HG02970 (cell line): ENCODE measurements around the gene SEPTIN11.
A peak's percentile ranks its signal among the peaks of the same experiment; 100 is the strongest.

Experiments
- ATAC-seq: cut with Tn5 transposase; IDR thresholded peaks from one replicate; pipeline ENCODE4 v1.9.1; 2021; ENCODE audit warnings: mild to moderate bottlenecking, moderate library complexity, moderate number of reproducible peaks; ENCODE audit not compliant: unreplicated experiment, low FRiP score

Gene SEPTIN11

GRCh38 chr4:76949276-76950051 is at the start of gene SEPTIN11:
TSS of gene SEPTIN11 (plus strand) at chr4:76949752. CDS start at chr4:76949904, 152 bp downstream.
- ATAC-seq: peak; percentile 72

DNA sequence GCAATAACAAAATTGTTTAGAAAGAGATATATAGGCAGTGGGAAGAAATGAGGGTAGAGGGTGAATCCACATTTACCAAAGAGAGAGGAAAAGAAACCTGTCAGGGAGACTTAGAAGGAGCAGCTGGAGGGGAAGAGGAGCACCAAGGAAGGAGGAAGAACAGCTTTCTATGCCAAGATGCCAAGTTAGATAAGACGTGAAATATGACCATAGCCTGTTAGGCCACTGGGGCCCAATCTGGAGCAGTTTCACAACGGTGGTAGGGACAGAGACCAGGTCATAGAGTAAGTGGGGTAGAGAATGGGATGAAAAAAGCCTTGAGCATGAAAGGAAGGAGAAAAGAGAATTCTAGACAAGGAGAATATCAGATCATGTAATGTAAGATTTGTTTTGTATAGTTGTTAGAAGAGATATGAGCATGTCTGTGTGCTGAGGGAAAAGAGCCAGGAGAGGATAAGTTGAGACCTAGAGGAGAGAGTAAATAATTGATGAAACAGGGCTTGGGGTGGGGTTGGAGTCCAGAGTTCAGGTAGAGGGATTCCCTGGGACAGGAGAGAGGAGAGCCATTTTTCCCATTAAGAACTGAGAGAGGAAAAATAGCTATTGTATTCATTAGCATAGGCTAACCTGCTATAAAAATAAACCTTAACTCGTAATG is 47.2 kb upstream of the SEPTIN11 start:
- no peak for ATAC-seq

GRCh38 chr4:76904646-76905190 is 44.8 kb upstream of the SEPTIN11 start:
- ATAC-seq: no peak

- ATAC-seq: no peak
Measured at GRCh38 chr4:76905521-76905920, 44.0 kb upstream of the SEPTIN11 start.

DNA sequence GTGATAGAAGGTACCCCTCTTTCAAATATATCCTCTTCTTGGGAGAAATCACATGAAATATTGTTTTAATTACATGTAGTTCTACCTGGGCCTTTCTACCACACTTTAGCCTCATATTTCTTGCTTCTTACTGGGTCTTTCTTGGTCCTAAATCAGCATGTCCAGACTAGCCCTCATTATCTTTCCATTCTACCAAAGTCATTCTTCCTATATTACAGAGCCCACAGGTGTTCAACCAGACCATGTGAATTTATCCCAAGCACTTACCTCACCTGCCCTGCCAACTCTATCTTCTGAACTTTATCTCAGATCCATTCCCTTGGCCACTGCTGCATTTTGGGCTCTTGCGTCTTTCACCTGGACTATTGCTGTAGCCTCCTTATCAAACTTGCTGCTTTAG is 39.8 kb upstream of the SEPTIN11 start:
- no peak for ATAC-seq

- no peak for ATAC-seq
Measured at GRCh38 chr4:76920715-76921114, 28.8 kb upstream of the SEPTIN11 start.

- ATAC-seq: no peak
Measured at GRCh38 chr4:76923619-76924357, 25.8 kb upstream of the SEPTIN11 start.

DNA sequence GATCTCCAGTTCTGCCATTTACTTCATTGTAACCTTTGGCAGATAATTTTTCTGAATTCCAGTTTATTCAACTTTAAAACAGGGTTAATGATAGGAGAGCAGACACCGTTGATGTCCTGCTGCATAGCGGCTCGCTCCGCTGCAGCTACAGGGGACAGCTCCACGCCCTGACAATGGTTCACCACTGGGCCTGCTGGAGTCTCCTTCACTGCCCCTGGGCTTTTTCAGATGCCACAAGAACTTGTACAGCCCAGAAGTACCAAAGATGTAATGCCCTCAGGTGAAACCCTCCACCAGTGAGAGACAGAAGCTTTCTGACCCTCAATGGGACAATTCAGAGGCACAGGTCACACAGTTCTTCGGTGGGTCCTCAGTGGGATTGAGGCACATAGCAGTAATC is 22.7 kb upstream of the SEPTIN11 start:
- ATAC-seq: no peak

- ATAC-seq: no peak
Measured at GRCh38 chr4:76930685-76931084, 18.9 kb upstream of the SEPTIN11 start.

- no peak for ATAC-seq
Measured at GRCh38 chr4:76931087-76931486, 18.5 kb upstream of the SEPTIN11 start.

- no peak for ATAC-seq
Measured at GRCh38 chr4:76931576-76932276, 17.8 kb upstream of the SEPTIN11 start.

- ATAC-seq: no peak
Measured at GRCh38 chr4:76939184-76939583, 10.4 kb upstream of the SEPTIN11 start.

DNA sequence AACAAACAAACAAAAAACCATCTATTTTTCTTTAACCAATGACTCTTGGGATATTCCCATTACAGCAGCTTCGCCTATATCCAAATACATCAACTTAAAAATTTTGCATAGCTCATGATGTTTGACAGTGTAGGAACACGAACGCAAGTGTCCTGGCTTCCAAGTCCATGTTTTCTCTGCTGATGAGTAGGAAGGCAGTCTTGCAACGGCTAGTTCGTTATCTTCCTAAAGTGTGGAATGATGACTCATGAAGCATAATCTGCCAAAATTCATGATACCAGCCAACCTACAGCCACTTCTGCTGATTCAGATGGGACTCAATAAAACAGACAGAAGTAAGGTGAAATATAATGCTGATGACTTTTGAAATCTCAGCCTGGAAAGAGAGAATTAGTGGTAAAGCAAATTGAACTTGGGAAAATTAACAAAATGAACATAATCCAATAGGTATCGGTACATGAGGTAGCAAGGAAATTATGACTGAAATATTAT is 6.4 kb upstream of the SEPTIN11 start:
- ATAC-seq: no peak

- ATAC-seq: no peak
Measured at GRCh38 chr4:76943790-76944189, 5.8 kb upstream of the SEPTIN11 start.

GRCh38 chr4:76947369-76947768 is 2.2 kb upstream of the SEPTIN11 start:
- ATAC-seq: no peak

DNA sequence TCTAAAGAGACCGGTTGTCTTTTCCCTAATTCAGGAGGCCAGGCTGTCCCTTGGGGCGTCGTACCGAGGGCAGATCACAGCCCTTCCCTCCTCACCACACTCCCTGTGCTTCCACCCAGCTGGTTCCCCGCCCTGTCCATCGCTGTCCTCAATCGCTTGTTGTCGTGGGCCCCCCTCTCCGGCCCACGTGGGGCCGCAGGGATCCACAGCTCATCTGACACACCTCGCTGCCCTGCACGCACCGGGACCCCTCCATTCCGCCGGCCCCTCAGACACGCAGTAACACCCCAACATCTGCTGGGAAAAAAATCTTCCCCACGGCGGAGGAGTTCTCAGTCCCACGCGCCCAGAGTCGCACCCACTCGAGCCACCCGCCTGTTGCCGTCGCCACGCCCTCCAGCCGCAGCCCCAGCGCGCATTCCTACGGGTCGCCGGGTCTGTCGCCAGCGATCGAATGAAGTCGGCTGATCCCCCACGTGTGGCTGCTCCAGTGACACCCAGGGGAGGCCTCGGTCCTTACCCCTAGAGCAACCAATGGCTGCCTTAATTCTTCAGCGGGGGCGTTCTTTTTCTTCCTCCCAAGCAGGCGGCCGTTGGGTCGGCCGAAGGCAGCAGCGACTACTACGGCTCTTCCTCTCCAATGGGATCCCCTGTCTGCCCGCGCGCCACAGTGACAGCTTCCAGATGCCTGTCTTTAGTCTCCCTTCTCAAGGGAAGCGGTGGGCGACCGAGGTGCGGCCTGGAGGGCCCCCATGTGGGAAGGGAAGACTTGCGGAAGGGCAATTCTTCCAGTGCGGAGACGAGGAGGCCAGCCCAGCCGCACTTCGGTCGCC is 893 bp upstream of the SEPTIN11 start:
- ATAC-seq: peak; percentile 37

GRCh38 chr4:76950052-76950955 is 752 bp downstream of the SEPTIN11 start:
- peak; percentile 20 for ATAC-seq

DNA sequence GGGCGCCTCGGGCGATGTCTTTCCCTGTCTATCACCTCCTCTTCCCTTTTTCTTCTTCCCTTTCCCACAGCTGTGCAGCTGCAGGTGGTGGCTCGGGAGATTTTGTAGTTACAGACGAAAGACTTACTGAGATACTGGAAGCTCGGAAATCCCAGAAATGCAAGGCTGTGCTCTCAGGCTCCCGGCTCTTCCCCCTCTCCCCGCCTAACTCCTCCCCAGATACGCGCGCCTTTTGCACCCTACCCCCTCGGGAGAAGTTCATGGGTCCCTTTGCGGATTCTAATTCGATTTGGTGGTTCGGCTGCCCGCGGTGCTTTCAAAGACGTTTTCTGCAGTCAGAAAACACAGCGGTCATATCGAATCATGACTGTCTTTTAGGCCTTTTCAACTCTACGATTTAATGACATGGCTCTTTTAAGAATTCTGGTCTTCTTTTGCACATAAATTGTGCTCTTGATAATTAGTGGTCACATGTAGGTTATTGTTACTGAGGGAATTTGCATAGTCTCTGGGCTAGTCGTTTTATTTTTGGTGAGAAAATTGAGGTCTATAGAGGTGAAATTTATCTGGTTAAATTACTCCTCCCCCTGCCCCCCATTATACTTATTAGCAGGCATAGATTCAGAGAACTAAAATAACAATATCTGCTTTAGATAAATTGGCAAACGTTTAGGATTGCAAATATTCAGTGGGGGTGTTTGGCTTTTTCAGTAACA is 1.6 kb downstream of the SEPTIN11 start:
- ATAC-seq: no peak
